ENCODE results near the gene COX6A2. TPM values are rescaled to one million over a fixed set of nuclear protein-coding genes. Genes with fewer than 3 reads are reported as not detected.

Gene COX6A2
- polyA plus RNA-seq, 2 donors, result 0.24 to 0.53 TPM

- Histone ChIP-seq H3K27ac (ENCODE audit: low read depth in 2 of 2, low read length in 1 of 2) (peak within 1 kb of the TSS; percentile 88 to 92), H3K4me3 (ENCODE audit: low read depth in 1 of 2, low read length in 2 of 2) (peak within 1 kb of the TSS; percentile 49 to 56), H3K27me3 (ENCODE audit: control insufficient read depth in 1 of 2, insufficient read depth in 2 of 2, low read length in 2 of 2) (no peaks in the 10 kb centered on the region), H3K9me3 (ENCODE audit: control insufficient read depth in 2 of 2, insufficient read depth in 1 of 2, low read depth in 1 of 2, low read length in 1 of 2) (no peaks in the 10 kb centered on the region), H3K36me3 (ENCODE audit: control insufficient read depth in 2 of 2, insufficient read depth in 2 of 2, low read length in 1 of 2) (no peaks in the 10 kb centered on the region), H3K4me1 (ENCODE audit: control insufficient read depth in 2 of 2, insufficient read depth in 2 of 2, low read length in 1 of 2) (peaks cover 11 to 15% of the 10 kb centered on the region in 2 donors)
- 1 to 3% methylated on average over 47 to 63 of the region's 63 CpGs for WGBS, 2 donors
These were observed 43.9 kb upstream of the COX6A2 start, which contains the start of gene TGFB1I1 for GRCh38 chr16:31471875-31472708. Gene TGFB1I1, plus strand, starts transcription at chr16:31472152. Its CDS starts 37 bp downstream, at chr16:31472189.

- WGBS, 2 donors, result 45 to 47% methylated on average over 15 of the region's 15 CpGs
- Histone ChIP-seq H3K27ac (ENCODE audit: low read depth in 2 of 2, low read length in 1 of 2) (peak overlapping the region; percentile 87 to 88), H3K4me1 (ENCODE audit: control insufficient read depth in 2 of 2, insufficient read depth in 2 of 2, low read length in 1 of 2) (peaks cover 10% of the 10 kb centered on the region in 2 donors), H3K4me3 (ENCODE audit: low read depth in 1 of 2, low read length in 2 of 2) (peak overlapping the region; percentile 29 to 49), H3K27me3 (ENCODE audit: control insufficient read depth in 1 of 2, insufficient read depth in 2 of 2, low read length in 2 of 2) (no peaks in the 10 kb centered on the region), H3K36me3 (ENCODE audit: control insufficient read depth in 2 of 2, insufficient read depth in 2 of 2, low read length in 1 of 2) (peaks cover 0 to 7% of the 10 kb centered on the region in 2 donors), H3K9me3 (ENCODE audit: control insufficient read depth in 2 of 2, insufficient read depth in 1 of 2, low read depth in 1 of 2, low read length in 1 of 2) (no peaks in the 10 kb centered on the region)
These were observed 43.2 kb upstream of the COX6A2 start for GRCh38 chr16:31471241-31471874.

- 72 to 83% methylated on average over 3 of the region's 3 CpGs for WGBS, 2 donors
- H3K27me3 ChIP-seq (ENCODE audit: control insufficient read depth in 1 of 2, insufficient read depth in 2 of 2, low read length in 2 of 2), result no peaks in the 10 kb centered on the region
- peaks cover 5 to 14% of the 10 kb centered on the region in 2 donors for H3K36me3 ChIP-seq (ENCODE audit: control insufficient read depth in 2 of 2, insufficient read depth in 2 of 2, low read length in 1 of 2)
- no peak overlapping the region for H3K27ac ChIP-seq (ENCODE audit: low read depth in 2 of 2, low read length in 1 of 2)
- no peak overlapping the region for H3K4me3 ChIP-seq (ENCODE audit: low read depth in 1 of 2, low read length in 2 of 2)
- no peaks in the 10 kb centered on the region for H3K9me3 ChIP-seq (ENCODE audit: control insufficient read depth in 2 of 2, insufficient read depth in 1 of 2, low read depth in 1 of 2, low read length in 1 of 2)
- H3K4me1 ChIP-seq (ENCODE audit: control insufficient read depth in 2 of 2, insufficient read depth in 2 of 2, low read length in 1 of 2), result peaks cover 4% of the 10 kb centered on the region in 2 donors
These were observed 42.5 kb upstream of the COX6A2 start for GRCh38 chr16:31470615-31471014.

GRCh38 chr16:31467858-31468257 is 39.7 kb upstream of the COX6A2 start:
- no peaks in the 10 kb centered on the region for H3K27me3 ChIP-seq (ENCODE audit: control insufficient read depth in 1 of 2, insufficient read depth in 2 of 2, low read length in 2 of 2)
- H3K27ac ChIP-seq (ENCODE audit: low read depth in 2 of 2, low read length in 1 of 2), result no peak overlapping the region
- no peak overlapping the region for H3K4me3 ChIP-seq (ENCODE audit: low read depth in 1 of 2, low read length in 2 of 2)
- 86 to 92% methylated on average over 5 of the region's 5 CpGs for WGBS, 2 donors
- peaks cover 6 to 25% of the 10 kb centered on the region in 2 donors for H3K36me3 ChIP-seq (ENCODE audit: control insufficient read depth in 2 of 2, insufficient read depth in 2 of 2, low read length in 1 of 2)
- H3K9me3 ChIP-seq (ENCODE audit: control insufficient read depth in 2 of 2, insufficient read depth in 1 of 2, low read depth in 1 of 2, low read length in 1 of 2), result no peaks in the 10 kb centered on the region
- peaks cover 0 to 2% of the 10 kb centered on the region in 2 donors for H3K4me1 ChIP-seq (ENCODE audit: control insufficient read depth in 2 of 2, insufficient read depth in 2 of 2, low read length in 1 of 2)

GRCh38 chr16:31467151-31467773 is 39.1 kb upstream of the COX6A2 start:
- no peaks in the 10 kb centered on the region for H3K9me3 ChIP-seq (ENCODE audit: control insufficient read depth in 2 of 2, insufficient read depth in 1 of 2, low read depth in 1 of 2, low read length in 1 of 2)
- no peak overlapping the region for H3K4me3 ChIP-seq (ENCODE audit: low read depth in 1 of 2, low read length in 2 of 2)
- WGBS, 2 donors, result 83% methylated on average over 5 of the region's 5 CpGs
- H3K36me3 ChIP-seq (ENCODE audit: control insufficient read depth in 2 of 2, insufficient read depth in 2 of 2, low read length in 1 of 2), result peaks cover 10 to 31% of the 10 kb centered on the region in 2 donors
- H3K4me1 ChIP-seq (ENCODE audit: control insufficient read depth in 2 of 2, insufficient read depth in 2 of 2, low read length in 1 of 2), result peaks cover 0 to 2% of the 10 kb centered on the region in 2 donors
- H3K27me3 ChIP-seq (ENCODE audit: control insufficient read depth in 1 of 2, insufficient read depth in 2 of 2, low read length in 2 of 2), result no peaks in the 10 kb centered on the region
- H3K27ac ChIP-seq (ENCODE audit: low read depth in 2 of 2, low read length in 1 of 2), result no peak overlapping the region

GRCh38 chr16:31466381-31466841 is 38.3 kb upstream of the COX6A2 start:
- H3K9me3 ChIP-seq (ENCODE audit: control insufficient read depth in 2 of 2, insufficient read depth in 1 of 2, low read depth in 1 of 2, low read length in 1 of 2), result no peaks in the 10 kb centered on the region
- H3K27ac ChIP-seq (ENCODE audit: low read depth in 2 of 2, low read length in 1 of 2), result no peak overlapping the region
- H3K36me3 ChIP-seq (ENCODE audit: control insufficient read depth in 2 of 2, insufficient read depth in 2 of 2, low read length in 1 of 2), result peaks cover 10 to 36% of the 10 kb centered on the region in 2 donors
- H3K27me3 ChIP-seq (ENCODE audit: control insufficient read depth in 1 of 2, insufficient read depth in 2 of 2, low read length in 2 of 2), result no peaks in the 10 kb centered on the region
- WGBS, 2 donors, result 94% methylated on average over 18 of the region's 18 CpGs
- H3K4me3 ChIP-seq (ENCODE audit: low read depth in 1 of 2, low read length in 2 of 2), result no peak overlapping the region
- no peaks in the 10 kb centered on the region for H3K4me1 ChIP-seq (ENCODE audit: control insufficient read depth in 2 of 2, insufficient read depth in 2 of 2, low read length in 1 of 2)

- no peaks in the 10 kb centered on the region for H3K27me3 ChIP-seq (ENCODE audit: control insufficient read depth in 1 of 2, insufficient read depth in 2 of 2, low read length in 2 of 2)
- H3K4me3 ChIP-seq (ENCODE audit: low read depth in 1 of 2, low read length in 2 of 2), result no peak overlapping the region
- H3K4me1 ChIP-seq (ENCODE audit: control insufficient read depth in 2 of 2, insufficient read depth in 2 of 2, low read length in 1 of 2), result no peaks in the 10 kb centered on the region
- WGBS, 2 donors, result 91% methylated on average over 20 of the region's 20 CpGs
- no peaks in the 10 kb centered on the region for H3K9me3 ChIP-seq (ENCODE audit: control insufficient read depth in 2 of 2, insufficient read depth in 1 of 2, low read depth in 1 of 2, low read length in 1 of 2)
- no peak overlapping the region for H3K27ac ChIP-seq (ENCODE audit: low read depth in 2 of 2, low read length in 1 of 2)
- peaks cover 10 to 36% of the 10 kb centered on the region in 2 donors for H3K36me3 ChIP-seq (ENCODE audit: control insufficient read depth in 2 of 2, insufficient read depth in 2 of 2, low read length in 1 of 2)
These were observed 37.7 kb upstream of the COX6A2 start for GRCh38 chr16:31465788-31466370.

GRCh38 chr16:31464781-31465260 is 36.7 kb upstream of the COX6A2 start:
- Histone ChIP-seq H3K9me3 (ENCODE audit: control insufficient read depth in 2 of 2, insufficient read depth in 1 of 2, low read depth in 1 of 2, low read length in 1 of 2) (no peaks in the 10 kb centered on the region), H3K4me1 (ENCODE audit: control insufficient read depth in 2 of 2, insufficient read depth in 2 of 2, low read length in 1 of 2) (peaks cover 0 to 1% of the 10 kb centered on the region in 2 donors), H3K4me3 (ENCODE audit: low read depth in 1 of 2, low read length in 2 of 2) (no peak overlapping the region), H3K27ac (ENCODE audit: low read depth in 2 of 2, low read length in 1 of 2) (no peak overlapping the region), H3K27me3 (ENCODE audit: control insufficient read depth in 1 of 2, insufficient read depth in 2 of 2, low read length in 2 of 2) (no peaks in the 10 kb centered on the region), H3K36me3 (ENCODE audit: control insufficient read depth in 2 of 2, insufficient read depth in 2 of 2, low read length in 1 of 2) (peaks cover 10 to 36% of the 10 kb centered on the region in 2 donors)
- 87 to 93% methylated on average over 12 to 17 of the region's 17 CpGs for WGBS, 2 donors

- 96 to 97% methylated on average over 34 to 36 of the region's 36 CpGs for WGBS, 2 donors
- Histone ChIP-seq H3K9me3 (ENCODE audit: control insufficient read depth in 2 of 2, insufficient read depth in 1 of 2, low read depth in 1 of 2, low read length in 1 of 2) (no peaks in the 10 kb centered on the region), H3K4me1 (ENCODE audit: control insufficient read depth in 2 of 2, insufficient read depth in 2 of 2, low read length in 1 of 2) (peaks cover 0 to 1% of the 10 kb centered on the region in 2 donors), H3K36me3 (ENCODE audit: control insufficient read depth in 2 of 2, insufficient read depth in 2 of 2, low read length in 1 of 2) (peaks cover 10 to 36% of the 10 kb centered on the region in 2 donors), H3K4me3 (ENCODE audit: low read depth in 1 of 2, low read length in 2 of 2) (no peak overlapping the region), H3K27me3 (ENCODE audit: control insufficient read depth in 1 of 2, insufficient read depth in 2 of 2, low read length in 2 of 2) (no peaks in the 10 kb centered on the region), H3K27ac (ENCODE audit: low read depth in 2 of 2, low read length in 1 of 2) (no peak overlapping the region)
These were observed 36.2 kb upstream of the COX6A2 start for GRCh38 chr16:31464348-31464769.
